AG04450 (cell line): ENCODE results near the gene RNPEPL1. TPM values are rescaled to one million over a fixed set of nuclear protein-coding genes. Genes with fewer than 3 reads are reported as not detected.

Experiments
- CTCF ChIA-PET: fragments of 300-600, 350-600 bp; formaldehyde crosslinking; extraction: SDS; loops from one replicate; lab custom pipeline; 2022; ENCODE audit warnings: antibody characterized with exemption, inconsistent platforms; lab: Charles Lee
- POLR2A ChIA-PET: fragments of 350-600 bp; formaldehyde crosslinking; extraction: SDS; loops from one replicate; lab custom pipeline; 2021; ENCODE audit warnings: antibody characterized with exemption, inconsistent platforms; lab: Yijun Ruan, JAX
- DNase-seq: peaks from one replicate; pipeline ENCODE4 v3.0.0-alpha.2; 2011; ENCODE audit warnings: low read depth, low spot score
- H3K27ac ChIP-seq: one replicate; pipeline ENCODE4 v1.5.1; 2012; ENCODE audit warnings: low read depth, low read length, control low read depth
- H3K27me3 ChIP-seq: one replicate; pipeline ENCODE4 v1.6.0; 2012; ENCODE audit warnings: low read length; ENCODE audit not compliant: control insufficient read depth, insufficient read depth
- H3K4me3 ChIP-seq: 2 replicates; pipeline ENCODE4 v1.5.1; 2011; ENCODE audit warnings: mild to moderate bottlenecking, low read depth, low read length, control low read depth
- H3K9me3 ChIP-seq: 2 replicates; pipeline ENCODE4 v1.5.1; 2012; ENCODE audit warnings: low read length; ENCODE audit not compliant: control insufficient read depth, insufficient read depth
- CTCF ChIP-seq: IDR thresholded peaks from 2 replicates; pipeline ENCODE4 v1.5.1; 2011; ENCODE audit warnings: low read depth, low read length, control low read depth, inconsistent platforms
- polyA plus RNA-seq: library from polyadenylated mRNA; depleted of rRNA; stranded (reverse); fragments of >200 nt; gene quantifications from 2 replicates; pipeline ENCODE4 v1.2.3, GENCODE V29; 2011

RNPEPL1 gene
- polyA plus RNA-seq, 1 experiment = 7.2 TPM

GRCh38 chr2:240539906-240540305, 28.4 kb upstream of the RNPEPL1 start:
- H3K27me3 ChIP-seq = no peaks in the 10 kb centered on the region
- ChIA-PET POLR2A (no interaction called here), CTCF (no interaction called here)
- no peak for DNase-seq
- TF ChIP-seq CTCF = no peak
- no peak overlapping the region for H3K4me3 ChIP-seq
- no peak overlapping the region for H3K27ac ChIP-seq
- H3K9me3 ChIP-seq = no peaks in the 10 kb centered on the region; the same call in 1 of the 2 replicates

- Histone ChIP-seq H3K9me3 (peaks cover 4% of the 10 kb centered on the region; the same call in 1 of the 2 replicates), H3K27ac (no peak overlapping the region), H3K4me3 (no peak overlapping the region), H3K27me3 (no peaks in the 10 kb centered on the region)
- no peak for DNase-seq
- ChIA-PET POLR2A (interaction anchor here (0.6 to 1.5 kb wide), 2 partner anchors 9 to 10 kb away, joined by 4 to 6 read pairs; no protein-coding TSS in a partner anchor), CTCF (interaction anchor here (1.6 to 1.8 kb wide), 3 partner anchors 8 to 37 kb away, joined by 4 to 9 read pairs (median 6); no protein-coding TSS in a partner anchor)
- no peak for TF ChIP-seq CTCF
Observed at GRCh38 chr2:240551288-240551687, 17.0 kb upstream of the RNPEPL1 start.

- H3K4me3 ChIP-seq = no peak overlapping the region
- TF ChIP-seq CTCF = no peak
- ChIA-PET CTCF (interaction anchor here (1.6 to 1.8 kb wide), 3 partner anchors 8 to 38 kb away, joined by 4 to 9 read pairs (median 6); no protein-coding TSS in a partner anchor), POLR2A (interaction anchor here (0.6 to 1.5 kb wide), 2 partner anchors 9 kb away, joined by 4 to 6 read pairs; no protein-coding TSS in a partner anchor)
- peaks cover 4% of the 10 kb centered on the region; the same call in 1 of the 2 replicates for H3K9me3 ChIP-seq
- H3K27ac ChIP-seq = no peak overlapping the region
- no peak for DNase-seq
- no peaks in the 10 kb centered on the region for H3K27me3 ChIP-seq
Observed at GRCh38 chr2:240551811-240552210, 16.5 kb upstream of the RNPEPL1 start.

GRCh38 chr2:240553956-240554480, 14.3 kb upstream of the RNPEPL1 start:
- CTCF ChIA-PET = interaction anchor here (1.0 to 1.1 kb wide), 2 partner anchors 12 to 40 kb away, joined by 3 to 4 read pairs; no protein-coding TSS in a partner anchor
- POLR2A ChIA-PET = no interaction called here
- TF ChIP-seq CTCF = no peak

GRCh38 chr2:240554767-240555493, 13.4 kb upstream of the RNPEPL1 start:
- DNase-seq = no peak
- Histone ChIP-seq H3K9me3 (peaks cover 4% of the 10 kb centered on the region), H3K27me3 (no peaks in the 10 kb centered on the region), H3K27ac (no peak overlapping the region), H3K4me3 (no peak overlapping the region)
- no peak for TF ChIP-seq CTCF
- POLR2A ChIA-PET = no interaction called here
- CTCF ChIA-PET = interaction anchor here (0.6 kb wide), 1 partner anchor 82 kb away, joined by 3 read pairs; no protein-coding TSS in a partner anchor

More at GRCh38 chr2:240553956-240554480, 14.3 kb upstream of the RNPEPL1 start:
- no peak overlapping the region for H3K27ac ChIP-seq
- no peaks in the 10 kb centered on the region for H3K27me3 ChIP-seq
- H3K4me3 ChIP-seq = no peak overlapping the region
- no peak for DNase-seq
- peaks cover 4% of the 10 kb centered on the region for H3K9me3 ChIP-seq
